HepG2 (cell line): Measurements from ENCODE around the gene ITGB2. TPM values are rescaled to one million over a fixed set of nuclear protein-coding genes. Genes with fewer than 3 reads are reported as not detected.

Source experiments
- DNMT1 ChIP-seq: sonication (generic); formaldehyde crosslinking; IDR thresholded peaks from 2 replicates; pipeline ENCODE4 v1.5.1; 2020; ENCODE audit warnings: mild to moderate bottlenecking, missing genetic modification reagents
- NFE2 ChIP-seq: sonication (generic); formaldehyde crosslinking; IDR thresholded peaks from 2 replicates; pipeline ENCODE4 v1.4.0; 2020; ENCODE audit warnings: missing genetic modification reagents
- NR1H2 ChIP-seq: sonication (generic); formaldehyde crosslinking; IDR thresholded peaks from 2 replicates; pipeline ENCODE4 v1.8.1; 2022; ENCODE audit warnings: low read depth, missing genetic modification reagents, borderline replicate concordance
- PCBP2 ChIP-seq: fragments of 200-400 bp; formaldehyde crosslinking; optimal IDR thresholded peaks from 2 replicates; pipeline ENCODE3; 2018; ENCODE audit warnings: low read length, low read depth; ENCODE audit not compliant: poor library complexity, severe bottlenecking
- TAF1 ChIP-seq: sonication (generic); formaldehyde crosslinking; IDR thresholded peaks from 2 replicates; pipeline ENCODE4 v1.4.0; 2020; ENCODE audit warnings: missing genetic modification reagents
- polyA plus RNA-seq, 8 experiments: library from polyadenylated mRNA; depleted of rRNA in 3 of 8; stranded (reverse) in 7 of 8; unstranded in 1 of 8; fragments of >200 nt; fragmentation: Illumina TruSeq in 4 of 8; extraction: Trizol in 4 of 8; gene quantifications; 2 replicates each; pipeline versions ENCODE4 v1.2.1 to v1.2.3, GENCODE V29; 2011 to 2016; ENCODE audit warnings: low read depth in 4 of 8, missing spikeins in 1 of 8, mixed read lengths in 1 of 8; ENCODE audit not compliant: insufficient read depth in 1 of 8
- total RNA-seq, 5 experiments: library from RNA; depleted of rRNA; stranded (reverse); fragments of >200 nt; fragmentation: Illumina TruSeq; extraction: Trizol; gene quantifications; 2 replicates each; pipeline ENCODE4 v1.2.3, GENCODE V29; 2016; ENCODE audit warnings: low read depth in 1 of 5
- TF ChIP-seq, protein P1 (sequence below): fragments of 450-650 bp; IDR thresholded peaks from 2 replicates; pipeline ENCODE4 v1.6.1; 2017; ENCODE audit warnings: mild to moderate bottlenecking
- TF ChIP-seq, protein P2 (sequence below): sonication (generic); formaldehyde crosslinking; IDR thresholded peaks from 2 replicates; pipeline ENCODE4 v1.5.0; 2020; ENCODE audit warnings: missing genetic modification reagents, mild to moderate bottlenecking, borderline replicate concordance
- TF ChIP-seq, protein P3 (sequence below): sonication (generic); formaldehyde crosslinking; IDR thresholded peaks from 2 replicates; pipeline ENCODE4 v1.8.1; 2023; ENCODE audit warnings: mild to moderate bottlenecking, missing genetic modification reagents, borderline replicate concordance
- TF ChIP-seq, protein P4 (sequence below): IDR thresholded peaks from 2 replicates; pipeline ENCODE4 v1.6.1; 2012; ENCODE audit warnings: inconsistent platforms
- TF ChIP-seq, protein P5 (sequence below): sonication (generic); formaldehyde crosslinking; IDR thresholded peaks from 2 replicates; pipeline ENCODE4 v1.4.0; 2020; ENCODE audit warnings: mild to moderate bottlenecking, missing genetic modification reagents

Gene ITGB2
- total and polyA plus RNA-seq, 2 of the 13 experiments (the other 11 are each of a cell fraction or from before 2014, with no cell fraction given) = 4.2 to 18.0 TPM

DNA sequence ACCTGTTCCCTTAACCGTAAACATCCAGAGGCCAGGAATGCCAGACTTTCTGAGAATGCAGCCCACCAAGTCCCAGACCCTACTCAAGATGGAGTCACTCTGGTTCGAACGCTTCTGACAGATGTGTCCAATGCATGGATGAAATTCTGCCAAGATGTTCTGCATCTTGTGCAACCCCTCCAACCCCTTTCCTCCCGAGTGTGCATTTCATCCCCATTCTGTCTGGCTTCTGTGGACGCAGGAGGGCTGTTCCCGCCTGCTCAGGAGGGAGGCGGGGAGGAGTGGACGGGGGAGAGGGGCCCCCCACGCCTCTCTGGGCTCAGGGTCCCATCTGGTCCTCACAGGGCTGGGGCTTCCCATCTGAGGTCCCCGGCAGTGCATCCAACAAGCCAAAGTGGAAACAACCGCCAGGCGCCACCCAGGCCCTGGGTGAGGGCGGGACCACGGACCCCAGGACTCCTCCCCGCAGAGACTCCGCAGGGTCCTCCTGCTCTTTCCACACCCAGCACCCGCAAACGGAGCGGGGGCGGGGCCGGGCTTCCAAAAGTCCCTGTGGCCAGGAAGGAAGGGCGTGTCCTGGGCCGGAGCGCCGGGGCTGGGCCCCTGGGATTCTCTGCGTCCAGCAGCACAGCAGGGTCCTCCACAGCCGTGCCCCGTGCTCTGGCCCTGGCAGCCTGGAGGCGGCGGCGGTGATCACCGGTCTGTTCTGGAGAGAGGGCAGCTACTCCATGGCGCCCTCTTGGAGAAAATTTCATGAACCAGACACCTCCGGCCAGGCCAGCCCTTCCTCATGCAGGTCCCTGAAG lies 75.1 kb downstream of the ITGB2 start (continued):
- TF ChIP-seq, protein P1, sequence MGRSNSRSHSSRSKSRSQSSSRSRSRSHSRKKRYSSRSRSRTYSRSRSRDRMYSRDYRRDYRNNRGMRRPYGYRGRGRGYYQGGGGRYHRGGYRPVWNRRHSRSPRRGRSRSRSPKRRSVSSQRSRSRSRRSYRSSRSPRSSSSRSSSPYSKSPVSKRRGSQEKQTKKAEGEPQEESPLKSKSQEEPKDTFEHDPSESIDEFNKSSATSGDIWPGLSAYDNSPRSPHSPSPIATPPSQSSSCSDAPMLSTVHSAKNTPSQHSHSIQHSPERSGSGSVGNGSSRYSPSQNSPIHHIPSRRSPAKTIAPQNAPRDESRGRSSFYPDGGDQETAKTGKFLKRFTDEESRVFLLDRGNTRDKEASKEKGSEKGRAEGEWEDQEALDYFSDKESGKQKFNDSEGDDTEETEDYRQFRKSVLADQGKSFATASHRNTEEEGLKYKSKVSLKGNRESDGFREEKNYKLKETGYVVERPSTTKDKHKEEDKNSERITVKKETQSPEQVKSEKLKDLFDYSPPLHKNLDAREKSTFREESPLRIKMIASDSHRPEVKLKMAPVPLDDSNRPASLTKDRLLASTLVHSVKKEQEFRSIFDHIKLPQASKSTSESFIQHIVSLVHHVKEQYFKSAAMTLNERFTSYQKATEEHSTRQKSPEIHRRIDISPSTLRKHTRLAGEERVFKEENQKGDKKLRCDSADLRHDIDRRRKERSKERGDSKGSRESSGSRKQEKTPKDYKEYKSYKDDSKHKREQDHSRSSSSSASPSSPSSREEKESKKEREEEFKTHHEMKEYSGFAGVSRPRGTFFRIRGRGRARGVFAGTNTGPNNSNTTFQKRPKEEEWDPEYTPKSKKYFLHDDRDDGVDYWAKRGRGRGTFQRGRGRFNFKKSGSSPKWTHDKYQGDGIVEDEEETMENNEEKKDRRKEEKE = no peak
- TF ChIP-seq NR1H2 = no peak
- TF ChIP-seq, protein P2, sequence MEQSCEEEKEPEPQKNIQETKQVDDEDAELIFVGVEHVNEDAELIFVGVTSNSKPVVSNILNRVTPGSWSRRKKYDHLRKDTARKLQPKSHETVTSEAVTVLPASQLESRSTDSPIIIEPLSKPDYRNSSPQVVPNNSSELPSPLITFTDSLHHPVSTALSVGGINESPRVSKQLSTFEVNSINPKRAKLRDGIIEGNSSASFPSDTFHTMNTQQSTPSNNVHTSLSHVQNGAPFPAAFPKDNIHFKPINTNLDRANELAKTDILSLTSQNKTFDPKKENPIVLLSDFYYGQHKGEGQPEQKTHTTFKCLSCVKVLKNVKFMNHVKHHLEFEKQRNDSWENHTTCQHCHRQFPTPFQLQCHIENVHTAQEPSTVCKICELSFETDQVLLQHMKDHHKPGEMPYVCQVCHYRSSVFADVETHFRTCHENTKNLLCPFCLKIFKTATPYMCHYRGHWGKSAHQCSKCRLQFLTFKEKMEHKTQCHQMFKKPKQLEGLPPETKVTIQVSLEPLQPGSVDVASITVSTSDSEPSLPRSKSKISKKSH (CRISPR knock-in tag) = no peak
- TF ChIP-seq, protein P3, sequence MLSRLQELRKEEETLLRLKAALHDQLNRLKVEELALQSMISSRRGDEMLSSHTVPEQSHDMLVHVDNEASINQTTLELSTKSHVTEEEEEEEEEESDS (CRISPR knock-in tag) = no peak
- no peak for TF ChIP-seq NFE2 (CRISPR knock-in tag)
- no peak for TF ChIP-seq TAF1 (CRISPR knock-in tag)
- TF ChIP-seq, protein P4, sequence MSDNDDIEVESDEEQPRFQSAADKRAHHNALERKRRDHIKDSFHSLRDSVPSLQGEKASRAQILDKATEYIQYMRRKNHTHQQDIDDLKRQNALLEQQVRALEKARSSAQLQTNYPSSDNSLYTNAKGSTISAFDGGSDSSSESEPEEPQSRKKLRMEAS = 0 out of 2 replicates have a peak, but pooled peaks have one; percentile 22
- TF ChIP-seq DNMT1 = no peak
- TF ChIP-seq, protein P5, sequence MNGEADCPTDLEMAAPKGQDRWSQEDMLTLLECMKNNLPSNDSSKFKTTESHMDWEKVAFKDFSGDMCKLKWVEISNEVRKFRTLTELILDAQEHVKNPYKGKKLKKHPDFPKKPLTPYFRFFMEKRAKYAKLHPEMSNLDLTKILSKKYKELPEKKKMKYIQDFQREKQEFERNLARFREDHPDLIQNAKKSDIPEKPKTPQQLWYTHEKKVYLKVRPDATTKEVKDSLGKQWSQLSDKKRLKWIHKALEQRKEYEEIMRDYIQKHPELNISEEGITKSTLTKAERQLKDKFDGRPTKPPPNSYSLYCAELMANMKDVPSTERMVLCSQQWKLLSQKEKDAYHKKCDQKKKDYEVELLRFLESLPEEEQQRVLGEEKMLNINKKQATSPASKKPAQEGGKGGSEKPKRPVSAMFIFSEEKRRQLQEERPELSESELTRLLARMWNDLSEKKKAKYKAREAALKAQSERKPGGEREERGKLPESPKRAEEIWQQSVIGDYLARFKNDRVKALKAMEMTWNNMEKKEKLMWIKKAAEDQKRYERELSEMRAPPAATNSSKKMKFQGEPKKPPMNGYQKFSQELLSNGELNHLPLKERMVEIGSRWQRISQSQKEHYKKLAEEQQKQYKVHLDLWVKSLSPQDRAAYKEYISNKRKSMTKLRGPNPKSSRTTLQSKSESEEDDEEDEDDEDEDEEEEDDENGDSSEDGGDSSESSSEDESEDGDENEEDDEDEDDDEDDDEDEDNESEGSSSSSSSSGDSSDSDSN (CRISPR knock-in tag) = peak; percentile 61
- no peak for TF ChIP-seq PCBP2
